HG02973 (cell line): ENCODE data around the gene DBH.

Source experiments
- ATAC-seq: cut with Tn5 transposase; IDR thresholded peaks from one replicate; pipeline ENCODE4 v1.9.1; 2021; ENCODE audit warnings: moderate library complexity; ENCODE audit not compliant: unreplicated experiment

The DBH gene

DNA sequence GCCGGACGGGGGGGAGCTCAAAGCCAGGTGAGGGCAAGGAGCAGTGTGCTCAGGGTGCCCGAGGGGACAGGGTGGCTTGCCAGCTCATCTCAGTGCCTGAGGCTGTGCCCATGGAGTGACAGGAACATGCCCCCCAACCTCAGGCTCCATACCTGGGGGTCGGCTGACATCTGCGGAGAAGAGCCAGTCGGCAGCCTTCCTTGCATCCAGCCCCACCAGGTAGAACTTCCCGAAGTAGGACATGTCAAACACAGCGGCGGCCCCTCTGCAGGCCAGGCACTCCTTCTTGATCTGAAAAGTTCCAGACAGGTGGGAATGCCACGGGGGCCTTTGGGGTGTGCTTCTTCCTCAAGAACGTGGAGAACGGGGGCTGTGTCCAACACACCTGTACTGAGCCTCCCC, 59.9 kb downstream of the DBH start:
- ATAC-seq, result no peak

- ATAC-seq, result no peak
Measured at GRCh38 chr9:133699546-133699945, 63.4 kb downstream of the DBH start.

- ATAC-seq, result no peak
Measured at GRCh38 chr9:133700819-133701320, 64.7 kb downstream of the DBH start.

DNA sequence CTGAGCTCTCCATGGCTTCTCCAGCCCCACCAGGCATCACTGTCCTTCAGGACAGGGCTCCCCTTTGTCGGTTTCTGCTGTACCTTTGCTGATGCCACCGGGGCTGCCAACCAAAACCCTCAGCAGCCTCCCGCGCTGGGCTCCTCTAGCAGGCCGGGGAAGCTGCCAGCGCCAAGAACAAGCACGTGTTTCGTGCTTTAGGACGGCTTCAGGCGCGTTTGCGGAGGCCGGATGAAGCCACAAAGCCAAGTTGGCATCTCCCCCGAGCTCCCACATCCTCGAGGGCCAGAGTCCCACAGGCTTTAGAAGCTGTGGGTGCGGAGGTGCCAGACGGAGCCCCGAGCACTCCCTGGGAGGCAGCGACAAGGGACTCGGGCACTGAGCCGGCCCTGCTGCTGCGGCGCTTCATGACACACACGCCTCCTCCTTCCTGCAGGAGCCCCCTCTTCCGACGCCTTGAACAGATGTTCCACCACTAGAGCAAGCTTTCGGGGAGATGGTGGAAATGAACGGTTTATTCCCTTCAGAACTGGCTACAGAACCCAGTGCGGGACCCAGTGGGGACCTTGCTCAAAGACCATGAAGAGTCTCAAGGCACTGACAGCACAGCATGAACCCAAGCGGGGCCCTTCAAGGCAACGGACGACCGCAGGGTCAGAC, 65.3 kb downstream of the DBH start:
- no peak for ATAC-seq

GRCh38 chr9:133701981-133702797, 66.0 kb downstream of the DBH start:
- no peak for ATAC-seq

GRCh38 chr9:133702798-133703590, 66.8 kb downstream of the DBH start:
- no peak for ATAC-seq

- no peak for ATAC-seq
Measured at GRCh38 chr9:133703591-133704399, 67.6 kb downstream of the DBH start.

GRCh38 chr9:133704711-133705181, 68.6 kb downstream of the DBH start:
- ATAC-seq, result no peak

GRCh38 chr9:133705576-133705975, 69.4 kb downstream of the DBH start:
- ATAC-seq, result no peak

- no peak for ATAC-seq
Measured at GRCh38 chr9:133706307-133707050, 70.3 kb downstream of the DBH start.

DNA sequence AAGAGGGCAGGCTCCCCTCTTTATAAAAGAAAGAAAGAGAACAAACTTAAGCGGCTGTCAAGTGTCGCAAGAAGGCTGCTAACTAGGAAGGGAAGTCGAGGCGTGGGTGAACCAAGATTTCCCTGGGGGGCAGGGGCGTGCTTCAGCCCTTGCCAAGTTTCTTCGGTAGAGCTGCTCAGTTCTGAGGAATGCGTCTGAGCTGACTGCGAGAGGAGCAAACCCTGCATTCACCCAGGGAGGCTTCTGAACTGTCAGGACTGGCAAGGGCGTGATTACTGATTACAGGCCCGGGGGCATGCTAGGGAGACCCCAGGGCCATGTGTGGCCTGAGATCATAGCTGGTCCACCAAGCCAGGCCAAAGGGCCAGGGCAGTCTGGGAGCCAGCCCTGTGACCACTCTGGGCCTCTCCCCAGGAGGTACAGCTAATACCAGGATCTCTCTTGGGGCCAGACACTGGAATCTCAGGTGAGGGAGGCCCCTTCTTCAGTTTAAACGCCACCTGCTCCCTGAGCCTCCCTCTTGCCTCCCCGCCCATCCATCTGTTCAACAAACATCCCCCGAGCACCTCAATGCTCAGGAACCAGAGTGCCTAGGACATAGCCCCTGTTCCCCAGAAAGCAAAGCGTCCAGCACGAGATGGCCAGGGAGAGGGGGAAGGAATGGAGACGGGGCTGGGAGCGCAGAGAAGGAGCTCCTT, 71.1 kb downstream of the DBH start:
- ATAC-seq, result no peak

DNA sequence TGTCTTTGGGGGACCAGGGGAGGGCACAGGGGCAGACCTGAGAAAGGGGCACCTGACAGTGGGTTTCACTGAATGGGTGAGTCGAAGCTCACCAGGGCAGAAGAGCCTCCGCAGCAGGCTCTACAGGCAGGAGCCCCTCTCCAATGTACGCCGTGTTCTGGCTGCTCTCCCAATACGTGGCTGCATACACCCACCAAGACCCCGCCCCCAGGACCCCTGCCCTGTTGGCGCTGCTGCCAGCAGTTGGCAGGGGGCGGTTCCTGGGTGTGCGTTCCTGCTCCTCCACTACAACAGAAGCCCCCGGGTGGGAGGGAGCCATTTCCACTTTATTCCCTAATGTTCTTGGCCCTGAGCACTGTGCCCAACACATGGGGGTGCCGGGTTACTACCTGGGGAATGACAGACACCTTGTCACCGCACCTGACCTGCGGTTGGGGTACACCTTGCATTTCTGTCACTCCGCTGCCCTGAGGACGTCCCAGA, 71.6 kb downstream of the DBH start:
- ATAC-seq, result no peak

GRCh38 chr9:133708246-133709014, 72.3 kb downstream of the DBH start:
- no peak for ATAC-seq
